HepG2 (cell line): ENCODE data around the gene PDIK1L. TPM values are rescaled to one million over a fixed set of nuclear protein-coding genes. Genes with fewer than 3 reads are reported as not detected.

Experiments
- ATAC-seq: fragments of 200-7000 bp; cut with Tn5 transposase; 3 replicates; pipeline ENCODE4 v1.9.1; 2020; ENCODE audit warnings: mild to moderate bottlenecking, moderate library complexity
- BruUV-seq: library from RNA; stranded (reverse); fragments of 400-500 nt; replicated peaks from 2 replicates; lab custom pipeline; 2021; lab: Mats Ljungman, UMichigan
- CTCF ChIA-PET: fragments of 300-600 bp; formaldehyde crosslinking; extraction: SDS; loops from one replicate; lab custom pipeline; 2021; ENCODE audit warnings: low total read pairs, inconsistent platforms, low intra/inter-chr PET ratio; lab: Yijun Ruan, JAX
- POLR2A ChIA-PET: fragments of 350-600 bp; sonication (Branson Sonifier 250); formaldehyde crosslinking; loops from one replicate; lab custom pipeline; 2020; ENCODE audit warnings: antibody characterized with exemption, inconsistent platforms; lab: Yijun Ruan, JAX
- DNase-seq: peaks from one replicate; pipeline ENCODE4 v3.0.0-alpha.2; 2015; ENCODE audit warnings: low spot score
- FAIRE-seq: peaks from 3 replicates; lab custom pipeline; 2011; peaks lifted over from hg19 to GRCh38; lab: Jason Lieb, UNC
- H2AFZ ChIP-seq: one replicate; pipeline ENCODE4 v1.6.1; 2011; ENCODE audit warnings: low read length, inconsistent platforms
- H3K27ac ChIP-seq: fragments of 300-600 bp; 3 replicates; pipeline ENCODE4 v1.8.0; 2011; ENCODE audit warnings: mixed run types, mild to moderate bottlenecking, mixed read lengths, low read length, inconsistent platforms; ENCODE audit not compliant: insufficient read depth; ENCODE audit errors: extremely low read length
- H3K27me3 ChIP-seq, 2 experiments: fragments of 200-600 bp in 1 of 2; 2 replicates in 1 of 2; 3 replicates in 1 of 2; pipeline versions ENCODE4 v1.6.0 to v1.8.0; 2011; ENCODE audit warnings: low read length in 2 of 2, mild to moderate bottlenecking in 2 of 2, moderate library complexity in 2 of 2, inconsistent platforms in 1 of 2; ENCODE audit not compliant: insufficient read depth in 2 of 2, control insufficient read depth in 1 of 2
- H3K36me3 ChIP-seq, 2 experiments: fragments of 200-600 bp in 1 of 2; replicated peaks in 1 of 2; 2 replicates in 1 of 2; 3 replicates in 1 of 2; pipeline versions ENCODE4 v1.5.1 to v1.8.0; 2011; ENCODE audit warnings: low read length in 2 of 2, inconsistent platforms in 1 of 2; ENCODE audit not compliant: insufficient read depth in 2 of 2, control insufficient read depth in 1 of 2
- H3K4me1 ChIP-seq: 2 replicates; pipeline ENCODE4 v1.5.1; 2012; ENCODE audit warnings: low read length, inconsistent platforms; ENCODE audit not compliant: insufficient read depth
- H3K4me2 ChIP-seq: 2 replicates; pipeline ENCODE4 v1.6.0; 2011; ENCODE audit warnings: low read depth, low read length, inconsistent platforms
- H3K4me3 ChIP-seq, 3 experiments: fragments of 200-600 bp in 1 of 3; sonication (generic), shearing (Covaris generic) in 1 of 3; replicated peaks in 1 of 3; 2 replicates each; pipeline ENCODE4 v1.5.1; 2011 to 2016; ENCODE audit warnings: low read length in 3 of 3, inconsistent platforms in 2 of 3, low read depth in 2 of 3, mild to moderate bottlenecking in 2 of 3, control low read depth in 1 of 3, mixed read lengths in 1 of 3; ENCODE audit not compliant: insufficient read depth in 1 of 3
- H3K79me2 ChIP-seq: one replicate; pipeline ENCODE4 v1.6.1; 2011; ENCODE audit warnings: low read length, inconsistent platforms; ENCODE audit not compliant: insufficient read depth
- H3K9ac ChIP-seq: 2 replicates; pipeline ENCODE4 v1.6.0; 2011; ENCODE audit warnings: mild to moderate bottlenecking, low read depth, low read length, inconsistent platforms; ENCODE audit not compliant: insufficient read depth
- H3K9me3 ChIP-seq: 2 replicates; pipeline ENCODE4 v1.5.1; 2012; ENCODE audit warnings: mild to moderate bottlenecking, low read length
- H4K20me1 ChIP-seq: 2 replicates; pipeline ENCODE4 v1.6.0; 2011; ENCODE audit warnings: inconsistent platforms, mild to moderate bottlenecking, low read length, moderate library complexity; ENCODE audit not compliant: insufficient read depth
- ARID5B ChIP-seq: IDR thresholded peaks from 2 replicates; pipeline ENCODE4 v1.4.0; 2020; ENCODE audit warnings: mild to moderate bottlenecking, missing genetic modification reagents
- CHCHD3 ChIP-seq: sonication (generic); formaldehyde crosslinking; IDR thresholded peaks from 2 replicates; pipeline ENCODE4 v1.8.0; 2022; ENCODE audit warnings: mild to moderate bottlenecking, missing genetic modification reagents, moderate library complexity
- HNRNPL ChIP-seq: fragments of 200-400 bp; formaldehyde crosslinking; IDR thresholded peaks from 2 replicates; pipeline ENCODE4 v1.6.1; 2017; ENCODE audit warnings: mild to moderate bottlenecking, low read depth, low read length
- PHB2 ChIP-seq: fragments of 450-650 bp; IDR thresholded peaks from 2 replicates; pipeline ENCODE4 v1.6.1; 2018; ENCODE audit not compliant: partially characterized antibody
- RBAK ChIP-seq: sonication (generic); formaldehyde crosslinking; IDR thresholded peaks from 2 replicates; pipeline ENCODE4 v1.5.1; 2020; ENCODE audit warnings: mild to moderate bottlenecking, missing genetic modification reagents
- TCF12 ChIP-seq, 2 experiments: fragments of 450-650 bp in 1 of 2; sonication (generic) in 1 of 2; formaldehyde crosslinking in 1 of 2; IDR thresholded peaks; 2 replicates each; pipeline versions ENCODE4 v1.6.1 to v1.8.0; 2017 to 2022; ENCODE audit warnings: antibody characterized with exemption in 1 of 2, mild to moderate bottlenecking in 1 of 2, missing genetic modification reagents in 1 of 2, moderate library complexity in 1 of 2
- ZNF225 ChIP-seq: sonication (generic); formaldehyde crosslinking; IDR thresholded peaks from 2 replicates; pipeline ENCODE4 v1.4.0; 2020; ENCODE audit warnings: mild to moderate bottlenecking, missing genetic modification reagents
- ZNF33B ChIP-seq: sonication (generic); formaldehyde crosslinking; IDR thresholded peaks from 2 replicates; pipeline ENCODE4 v1.5.1; 2020; ENCODE audit warnings: mild to moderate bottlenecking, missing genetic modification reagents
- ZNF546 ChIP-seq: sonication (generic); formaldehyde crosslinking; conservative IDR thresholded peaks from 2 replicates; pipeline ENCODE4 v1.8.1; 2023; ENCODE audit warnings: mild to moderate bottlenecking, missing genetic modification reagents
- ZNF747 ChIP-seq: sonication (generic); formaldehyde crosslinking; IDR thresholded peaks from 2 replicates; pipeline ENCODE4 v1.8.1; 2023; ENCODE audit warnings: missing genetic modification reagents, mild to moderate bottlenecking, borderline replicate concordance
- ZSCAN25 ChIP-seq: sonication (generic); formaldehyde crosslinking; IDR thresholded peaks from 2 replicates; pipeline ENCODE4 v1.8.0; 2022; ENCODE audit warnings: mild to moderate bottlenecking, missing genetic modification reagents
- WGBS: methylation state at CpG from one replicate; pipeline ENCODE4 v1.1.6; 2017; ENCODE audit warnings: low lambda C conversion rate; 5-methylcytosine and 5-hydroxymethylcytosine counted together
- in situ Hi-C: cut with HindIII; loops from 2 replicates; pipeline ENCODE4 v1.10.0; 2017; ENCODE audit warnings: low pct_unique_long_range_greater_than_20kb; ENCODE audit not compliant: extremely low pct_ligation_motif_present
- intact Hi-C: fragments of 100-400 bp; cut with micrococcal nuclease; formaldehyde crosslinking; loops from one replicate; pipeline ENCODE4 v1.10.0; 2022; ENCODE audit not compliant: unreplicated experiment
- polyA plus RNA-seq, 8 experiments: library from polyadenylated mRNA; depleted of rRNA in 3 of 8; stranded (reverse) in 7 of 8; unstranded in 1 of 8; fragments of >200 nt; fragmentation: Illumina TruSeq in 4 of 8; extraction: Trizol in 4 of 8; gene quantifications; 2 replicates each; pipeline versions ENCODE4 v1.2.1 to v1.2.3, GENCODE V29; 2011 to 2016; ENCODE audit warnings: low read depth in 4 of 8, missing spikeins in 1 of 8, mixed read lengths in 1 of 8; ENCODE audit not compliant: insufficient read depth in 1 of 8
- total RNA-seq, 5 experiments: library from RNA; depleted of rRNA; stranded (reverse); fragments of >200 nt; fragmentation: Illumina TruSeq; extraction: Trizol; gene quantifications; 2 replicates each; pipeline ENCODE4 v1.2.3, GENCODE V29; 2016; ENCODE audit warnings: low read depth in 1 of 5
- TF ChIP-seq, protein P1 (sequence below): sonication (generic); formaldehyde crosslinking; conservative IDR thresholded peaks from 2 replicates; pipeline ENCODE4 v1.4.0; 2020; ENCODE audit warnings: missing genetic modification reagents
- TF ChIP-seq, protein P2 (sequence below): sonication (generic); formaldehyde crosslinking; IDR thresholded peaks from 2 replicates; pipeline ENCODE4 v1.5.1; 2020; ENCODE audit warnings: missing genetic modification reagents, mild to moderate bottlenecking, borderline replicate concordance

The PDIK1L gene
- total and polyA plus RNA-seq, 2 of the 13 experiments (the other 11 are each of a cell fraction or from before 2014, with no cell fraction given) = 1.9 to 4.6 TPM

GRCh38 chr1:26096471-26096870 is 15.2 kb upstream of the PDIK1L start:
- H4K20me1 ChIP-seq = no peaks in the 10 kb centered on the region
- DNase-seq = no peak
- H3K27ac ChIP-seq = no peak overlapping the region
- H3K79me2 ChIP-seq = no peaks in the 10 kb centered on the region
- intact Hi-C loops = no loop called here
- H3K9ac ChIP-seq = no peak overlapping the region
- TF ChIP-seq ZNF747 = no peak
- TF ChIP-seq ZSCAN25 (CRISPR knock-in tag) = no peak
- TF ChIP-seq HNRNPL = no peak
- TF ChIP-seq ZNF546 (CRISPR knock-in tag) = no peak
- TF ChIP-seq TCF12 (IDR thresholded peaks at IDR 0.05) = no peak
- no peak for TF ChIP-seq TCF12 (CRISPR knock-in tag; IDR thresholded peaks at IDR 0.05)
- no peak for TF ChIP-seq RBAK (CRISPR knock-in tag)
- H3K4me3 ChIP-seq = no peak overlapping the region
- no peak for ATAC-seq
- in situ Hi-C loops = no loop called here
- CTCF ChIA-PET = no interaction called here
- 3% methylated on average over 2 of the region's 2 CpGs for WGBS
- FAIRE-seq = no peak
- no peaks in the 10 kb centered on the region for H3K36me3 ChIP-seq
- POLR2A ChIA-PET = no interaction called here
- H2AFZ ChIP-seq = no peak overlapping the region
- 0 out of 2 replicates have a peak, but pooled peaks cover 4% of the 10 kb centered on the region for H3K4me1 ChIP-seq
- H3K9me3 ChIP-seq = no peaks in the 10 kb centered on the region
- H3K27me3 ChIP-seq = peaks cover 2 to 40% of the 10 kb centered on the region in 2 experiments; a peak in 3 of 5 replicates
- no peak overlapping the region for H3K4me2 ChIP-seq
- no TSS peak for BruUV-seq

DNA sequence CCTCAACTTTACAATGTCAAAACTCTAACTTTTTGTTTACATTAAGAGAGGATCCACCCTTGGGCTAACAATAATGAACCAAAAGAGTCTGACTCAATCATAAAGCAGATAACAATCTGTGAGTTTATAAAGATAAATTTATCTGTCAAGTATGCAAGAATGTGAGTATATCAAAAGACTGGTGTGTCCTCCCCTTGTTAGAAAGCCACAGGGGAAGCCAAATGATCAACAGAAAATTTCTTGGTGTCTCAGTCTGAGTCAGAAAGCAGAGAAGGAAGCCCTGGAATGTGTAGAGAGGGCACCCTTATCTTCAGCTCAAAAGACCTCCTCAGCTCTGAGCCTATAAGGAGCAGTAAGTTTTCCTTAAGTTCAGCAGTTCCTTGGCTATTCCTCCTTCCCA is 13.9 kb upstream of the PDIK1L start:
- no TSS peak for BruUV-seq
- H3K4me1 ChIP-seq = 0 out of 2 replicates have a peak, but pooled peaks cover 4% of the 10 kb centered on the region
- DNase-seq (no peak), FAIRE-seq (no peak), ATAC-seq (no peak)
- ChIA-PET POLR2A (no interaction called here), CTCF (no interaction called here)
- in situ Hi-C loops = no loop called here
- H3K9me3 ChIP-seq = no peaks in the 10 kb centered on the region
- H2AFZ ChIP-seq = no peak overlapping the region
- H4K20me1 ChIP-seq = no peaks in the 10 kb centered on the region
- no peaks in the 10 kb centered on the region for H3K36me3 ChIP-seq
- intact Hi-C loops = no loop called here
- no peak overlapping the region for H3K27ac ChIP-seq
- H3K9ac ChIP-seq = no peak overlapping the region
- H3K4me3 ChIP-seq = no peak overlapping the region
- no peak overlapping the region for H3K4me2 ChIP-seq
- H3K27me3 ChIP-seq = peaks cover 2 to 36% of the 10 kb centered on the region in 2 experiments; a peak in 2 of 5 replicates
- H3K79me2 ChIP-seq = no peaks in the 10 kb centered on the region
- no peak for TF ChIP-seq CHCHD3
- TF ChIP-seq ARID5B = no peak
- TF ChIP-seq, protein P1, sequence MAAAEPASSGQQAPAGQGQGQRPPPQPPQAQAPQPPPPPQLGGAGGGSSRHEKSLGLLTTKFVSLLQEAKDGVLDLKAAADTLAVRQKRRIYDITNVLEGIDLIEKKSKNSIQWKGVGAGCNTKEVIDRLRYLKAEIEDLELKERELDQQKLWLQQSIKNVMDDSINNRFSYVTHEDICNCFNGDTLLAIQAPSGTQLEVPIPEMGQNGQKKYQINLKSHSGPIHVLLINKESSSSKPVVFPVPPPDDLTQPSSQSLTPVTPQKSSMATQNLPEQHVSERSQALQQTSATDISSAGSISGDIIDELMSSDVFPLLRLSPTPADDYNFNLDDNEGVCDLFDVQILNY (CRISPR knock-in tag) = no peak
- no peak for TF ChIP-seq ZNF225 (CRISPR knock-in tag)
- TF ChIP-seq PHB2 = no peak
- TF ChIP-seq, protein P2, sequence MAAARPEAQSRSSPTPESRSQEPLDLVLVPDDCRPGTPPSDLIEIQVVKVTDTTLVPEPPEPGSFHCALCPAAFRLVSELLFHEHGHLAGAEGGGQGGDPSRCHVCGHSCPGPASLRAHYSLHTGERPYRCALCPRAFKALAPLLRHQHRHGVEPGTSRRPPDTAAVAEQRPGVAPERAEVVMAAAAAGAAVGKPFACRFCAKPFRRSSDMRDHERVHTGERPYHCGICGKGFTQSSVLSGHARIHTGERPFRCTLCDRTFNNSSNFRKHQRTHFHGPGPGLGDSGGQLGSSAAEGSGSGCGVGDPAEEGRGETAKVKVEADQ (CRISPR knock-in tag) = no peak
- TF ChIP-seq ZNF33B (CRISPR knock-in tag) = no peak
